Epithelial cell of proximal tubule (primary cell): Measurements from ENCODE around the gene STK35. TPM values are rescaled to one million over a fixed set of nuclear protein-coding genes. Genes with fewer than 3 reads are reported as not detected.
A peak's percentile ranks its signal among the peaks of the same experiment; 100 is the strongest.

Source experiments
- DNase-seq: peaks from one replicate; pipeline ENCODE4 v3.0.0-alpha.2; 2011; ENCODE audit warnings: low read depth
- H3K4me3 ChIP-seq: 2 replicates; pipeline ENCODE4 v1.5.1; 2011; ENCODE audit warnings: low read depth, mild to moderate bottlenecking, low read length
- total RNA-seq: library from RNA; depleted of rRNA; stranded (reverse); fragments of >200 nt; gene quantifications from 2 replicates; pipeline ENCODE4 v1.2.3, GENCODE V29; 2015
- TF ChIP-seq, protein P1 (sequence below): conservative IDR thresholded peaks from 2 replicates; pipeline ENCODE4 v1.5.1; 2012; ENCODE audit warnings: low read depth, mild to moderate bottlenecking, low read length

STK35 gene
- total RNA-seq, 1 donor from 2014 or later: 23.8 TPM

- peak overlapping the region; percentile 80 for H3K4me3 ChIP-seq
- TF ChIP-seq, protein P1, sequence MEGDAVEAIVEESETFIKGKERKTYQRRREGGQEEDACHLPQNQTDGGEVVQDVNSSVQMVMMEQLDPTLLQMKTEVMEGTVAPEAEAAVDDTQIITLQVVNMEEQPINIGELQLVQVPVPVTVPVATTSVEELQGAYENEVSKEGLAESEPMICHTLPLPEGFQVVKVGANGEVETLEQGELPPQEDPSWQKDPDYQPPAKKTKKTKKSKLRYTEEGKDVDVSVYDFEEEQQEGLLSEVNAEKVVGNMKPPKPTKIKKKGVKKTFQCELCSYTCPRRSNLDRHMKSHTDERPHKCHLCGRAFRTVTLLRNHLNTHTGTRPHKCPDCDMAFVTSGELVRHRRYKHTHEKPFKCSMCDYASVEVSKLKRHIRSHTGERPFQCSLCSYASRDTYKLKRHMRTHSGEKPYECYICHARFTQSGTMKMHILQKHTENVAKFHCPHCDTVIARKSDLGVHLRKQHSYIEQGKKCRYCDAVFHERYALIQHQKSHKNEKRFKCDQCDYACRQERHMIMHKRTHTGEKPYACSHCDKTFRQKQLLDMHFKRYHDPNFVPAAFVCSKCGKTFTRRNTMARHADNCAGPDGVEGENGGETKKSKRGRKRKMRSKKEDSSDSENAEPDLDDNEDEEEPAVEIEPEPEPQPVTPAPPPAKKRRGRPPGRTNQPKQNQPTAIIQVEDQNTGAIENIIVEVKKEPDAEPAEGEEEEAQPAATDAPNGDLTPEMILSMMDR: no peak
- no peak for DNase-seq
Observed at GRCh38 chr20:2104236-2104635, 2.6 kb downstream of the STK35 start.

GRCh38 chr20:2108498-2108897 lies 6.9 kb downstream of the STK35 start:
- TF ChIP-seq, protein P1: no peak
- H3K4me3 ChIP-seq: no peak overlapping the region

DNA sequence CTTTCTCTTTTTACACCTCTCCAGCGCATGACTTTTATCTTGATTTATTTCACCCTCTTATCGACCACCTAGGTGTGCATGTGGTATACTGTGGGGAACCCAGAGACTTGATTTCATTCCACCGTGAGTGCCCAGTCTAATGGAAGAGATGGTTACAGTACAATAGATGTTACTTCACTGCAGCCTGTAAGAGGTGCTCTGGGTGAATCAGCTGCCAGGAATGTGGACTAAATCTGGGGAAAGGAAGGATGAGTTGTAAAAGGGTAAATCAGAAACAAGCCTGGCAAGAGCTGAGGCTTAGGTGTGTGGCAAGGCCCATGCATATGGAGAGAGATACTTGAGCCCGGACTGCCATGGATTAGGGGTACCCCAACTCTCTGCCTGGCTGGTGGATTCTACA lies 7.4 kb downstream of the STK35 start:
- TF ChIP-seq, protein P1: no peak
- H3K4me3 ChIP-seq: no peak overlapping the region
- DNase-seq: peak; percentile 56

More at GRCh38 chr20:2108498-2108897, 6.9 kb downstream of the STK35 start:
- DNase-seq: no peak

- no peak for DNase-seq
- no peak overlapping the region for H3K4me3 ChIP-seq
- TF ChIP-seq, protein P1: no peak
Observed at GRCh38 chr20:2109425-2110210, 8.0 kb downstream of the STK35 start.

- TF ChIP-seq, protein P1: no peak
- no peak overlapping the region for H3K4me3 ChIP-seq
- no peak for DNase-seq
Observed at GRCh38 chr20:2112910-2113309, 11.3 kb downstream of the STK35 start.

DNA sequence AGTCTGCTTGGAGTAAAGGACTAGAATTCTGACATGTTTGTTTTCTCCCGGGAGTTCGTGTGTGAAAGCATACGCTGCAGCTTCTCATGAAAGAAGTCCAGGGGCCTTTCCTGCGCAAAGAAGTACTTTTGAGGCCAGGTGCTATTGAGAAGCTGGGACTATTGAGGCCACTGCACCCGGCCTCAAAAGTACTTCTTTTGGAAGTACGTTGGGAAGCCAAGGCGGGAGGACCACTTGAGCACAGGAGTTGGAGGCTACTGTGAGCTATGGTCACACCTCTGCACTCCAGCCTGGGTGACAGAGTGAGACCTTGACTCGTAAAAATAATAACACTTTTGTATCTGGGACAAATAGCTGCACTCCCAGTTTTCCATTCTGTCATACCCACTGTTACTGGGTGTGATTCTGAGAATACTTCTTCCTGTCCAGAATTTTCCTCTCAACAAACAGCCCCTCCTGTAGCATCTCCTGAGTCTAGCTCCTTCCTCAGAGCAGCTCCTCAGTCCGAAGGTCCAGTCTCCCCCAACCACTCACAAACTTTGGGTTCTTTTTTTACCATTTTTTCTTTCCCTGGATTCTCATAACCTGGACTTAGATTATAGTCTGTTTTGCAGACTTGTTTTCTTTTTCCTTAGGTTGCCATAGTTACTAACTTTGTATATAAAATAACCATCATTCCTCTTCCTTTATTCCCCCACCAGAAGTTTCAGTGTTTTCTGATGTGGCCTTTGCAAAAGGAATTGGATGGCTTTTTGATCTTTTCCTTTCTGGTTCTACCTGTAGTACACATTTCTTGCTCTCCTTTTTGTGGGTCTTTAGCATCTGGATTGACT lies 12.7 kb downstream of the STK35 start:
- TF ChIP-seq, protein P1: no peak
- DNase-seq: no peak
- H3K4me3 ChIP-seq: no peak overlapping the region
